Caco-2 (cell line): ENCODE measurements around the gene NECTIN1. TPM values are rescaled to one million over a fixed set of nuclear protein-coding genes. Genes with fewer than 3 reads are reported as not detected.

Experiments
- BruUV-seq: library from RNA; stranded (reverse); fragments of 400-500 nt; replicated peaks from 2 replicates; lab custom pipeline; 2021; lab: Mats Ljungman, UMichigan
- CTCF ChIA-PET: fragments of 300-600 bp; sonication (Branson Sonifier 250); formaldehyde crosslinking; loops from one replicate; lab custom pipeline; 2022; ENCODE audit warnings: antibody characterized with exemption; lab: Charles Lee
- POLR2A ChIA-PET: fragments of 300-600 bp; sonication (Branson Sonifier 250); formaldehyde crosslinking; loops from one replicate; lab custom pipeline; 2022; ENCODE audit warnings: antibody characterized with exemption; lab: Charles Lee
- DNase-seq, 2 experiments: peaks; one replicate each; pipeline versions ENCODE4 v3.0.0 to v3.0.0-alpha.2; 2020 to 2022
- H3K27me3 ChIP-seq: replicated peaks from 2 replicates; pipeline ENCODE4 v1.6.0; 2011; ENCODE audit warnings: low read length; ENCODE audit not compliant: control insufficient read depth, insufficient read depth
- H3K36me3 ChIP-seq: 2 replicates; pipeline ENCODE4 v1.5.1; 2011; ENCODE audit warnings: low read length; ENCODE audit not compliant: control insufficient read depth, insufficient read depth
- H3K4me1 ChIP-seq: fragments of 250-450 bp; sonication (Bioruptor Pico); 2 replicates; pipeline ENCODE4 v1.5.1; 2020; ENCODE audit warnings: mild to moderate bottlenecking
- H3K4me3 ChIP-seq: 2 replicates; pipeline ENCODE4 v1.5.1; 2011; ENCODE audit warnings: low read depth, mild to moderate bottlenecking, control low read depth, low read length
- H3K9me3 ChIP-seq: fragments of 250-450 bp; sonication (Bioruptor Pico); 2 replicates; pipeline ENCODE4 v1.5.1; 2020; ENCODE audit warnings: mild to moderate bottlenecking, moderate library complexity
- H3K27ac Mint-ChIP-seq: one replicate; pipeline ENCODE4 v1.8.0; 2022; ENCODE audit warnings: mixed read lengths; ENCODE audit not compliant: unreplicated experiment
- H3K27me3 Mint-ChIP-seq: one replicate; pipeline ENCODE4 v1.8.0; 2022; ENCODE audit warnings: mixed read lengths; ENCODE audit not compliant: insufficient read depth, unreplicated experiment
- H3K36me3 Mint-ChIP-seq: one replicate; pipeline ENCODE4 v1.8.0; 2022; ENCODE audit warnings: mild to moderate bottlenecking, mixed read lengths; ENCODE audit not compliant: insufficient read depth, unreplicated experiment
- H3K4me1 Mint-ChIP-seq: one replicate; pipeline ENCODE4 v1.8.0; 2022; ENCODE audit warnings: low read depth, mixed read lengths; ENCODE audit not compliant: unreplicated experiment
- H3K4me3 Mint-ChIP-seq: one replicate; pipeline ENCODE4 v1.8.0; 2022; ENCODE audit warnings: mild to moderate bottlenecking, moderate library complexity, mixed read lengths; ENCODE audit not compliant: unreplicated experiment
- H3K9me3 Mint-ChIP-seq: one replicate; pipeline ENCODE4 v1.8.0; 2022; ENCODE audit warnings: mixed read lengths; ENCODE audit not compliant: unreplicated experiment
- intact Hi-C: fragments of 100-400 bp; cut with micrococcal nuclease; formaldehyde crosslinking; loops from one replicate; pipeline ENCODE4 v1.10.0; 2022; ENCODE audit not compliant: unreplicated experiment
- total RNA-seq: library from RNA; stranded (reverse); gene quantifications from 2 replicates; pipeline ENCODE4 v1.2.3, GENCODE V29; 2022
- TF ChIP-seq, protein P1 (sequence below), 2 experiments: fragments of 200-600 bp in 1 of 2; IDR thresholded peaks; 1 replicate in 1 of 2; 2 replicates in 1 of 2; pipeline versions ENCODE4 v1.5.1 to v1.8.0; 2011 to 2022; ENCODE audit warnings: antibody characterized with exemption in 1 of 2, control low read depth in 1 of 2, inconsistent platforms in 1 of 2, low read depth in 1 of 2, low read length in 1 of 2, mild to moderate bottlenecking in 1 of 2, moderate library complexity in 1 of 2; ENCODE audit not compliant: insufficient read depth in 1 of 2, severe bottlenecking in 1 of 2, unreplicated experiment in 1 of 2

NECTIN1 gene
- total RNA-seq, 1 experiment from 2014 or later = 60.1 TPM

DNA sequence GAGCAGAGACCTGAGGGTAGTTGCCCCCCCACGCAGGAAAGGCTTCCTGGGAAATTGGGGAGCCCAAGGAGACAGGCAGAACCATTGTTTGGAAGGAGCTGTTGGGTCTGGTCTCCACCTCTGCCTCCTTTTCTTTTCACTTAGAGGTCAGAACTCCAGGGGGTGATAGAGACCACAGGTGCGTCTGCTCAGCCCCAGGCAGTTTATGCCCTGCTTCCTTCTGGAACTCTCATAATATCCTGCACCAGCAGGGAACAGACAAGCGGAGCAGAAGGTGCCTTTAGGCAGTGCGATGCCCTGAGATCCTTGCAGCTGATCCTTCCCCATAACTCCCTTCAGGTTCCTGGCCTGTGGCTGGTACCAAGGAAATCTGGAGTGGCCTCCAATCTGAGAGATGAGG is 120.2 kb downstream of the NECTIN1 start:
- Histone ChIP-seq H3K9me3 (no peaks in the 10 kb centered on the region), H3K4me1 (no peaks in the 10 kb centered on the region), H3K36me3 (no peaks in the 10 kb centered on the region), H3K27me3 (no peaks in the 10 kb centered on the region), H3K4me3 (no peak overlapping the region)
- ChIA-PET POLR2A (no interaction called here), CTCF (no interaction called here)
- intact Hi-C loops = no loop called here
- TF ChIP-seq, protein P1, sequence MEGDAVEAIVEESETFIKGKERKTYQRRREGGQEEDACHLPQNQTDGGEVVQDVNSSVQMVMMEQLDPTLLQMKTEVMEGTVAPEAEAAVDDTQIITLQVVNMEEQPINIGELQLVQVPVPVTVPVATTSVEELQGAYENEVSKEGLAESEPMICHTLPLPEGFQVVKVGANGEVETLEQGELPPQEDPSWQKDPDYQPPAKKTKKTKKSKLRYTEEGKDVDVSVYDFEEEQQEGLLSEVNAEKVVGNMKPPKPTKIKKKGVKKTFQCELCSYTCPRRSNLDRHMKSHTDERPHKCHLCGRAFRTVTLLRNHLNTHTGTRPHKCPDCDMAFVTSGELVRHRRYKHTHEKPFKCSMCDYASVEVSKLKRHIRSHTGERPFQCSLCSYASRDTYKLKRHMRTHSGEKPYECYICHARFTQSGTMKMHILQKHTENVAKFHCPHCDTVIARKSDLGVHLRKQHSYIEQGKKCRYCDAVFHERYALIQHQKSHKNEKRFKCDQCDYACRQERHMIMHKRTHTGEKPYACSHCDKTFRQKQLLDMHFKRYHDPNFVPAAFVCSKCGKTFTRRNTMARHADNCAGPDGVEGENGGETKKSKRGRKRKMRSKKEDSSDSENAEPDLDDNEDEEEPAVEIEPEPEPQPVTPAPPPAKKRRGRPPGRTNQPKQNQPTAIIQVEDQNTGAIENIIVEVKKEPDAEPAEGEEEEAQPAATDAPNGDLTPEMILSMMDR (IDR thresholded peaks at IDR 0.05; ENCODE audit: insufficient read depth in 1 of 2, low read depth in 1 of 2, low read length in 1 of 2, severe bottlenecking in 1 of 2, unreplicated experiment in 1 of 2) = peak; percentile 21 to 28
- Mint-ChIP-seq H3K4me1 (no peaks in the 10 kb centered on the region), H3K4me3 (no peak overlapping the region), H3K27ac (no peak overlapping the region), H3K36me3 (no peaks in the 10 kb centered on the region), H3K9me3 (no peaks in the 10 kb centered on the region), H3K27me3 (peaks cover 9% of the 10 kb centered on the region)
- peak in 1 of 2 experiments; percentile 26 for DNase-seq
- BruUV-seq = no TSS peak

- DNase-seq = no peak
- Mint-ChIP-seq H3K27ac (no peak overlapping the region), H3K9me3 (no peaks in the 10 kb centered on the region), H3K4me3 (no peak overlapping the region), H3K27me3 (peaks cover 9% of the 10 kb centered on the region), H3K36me3 (no peaks in the 10 kb centered on the region), H3K4me1 (no peaks in the 10 kb centered on the region)
- TF ChIP-seq, protein P1 (IDR thresholded peaks at IDR 0.05; ENCODE audit: insufficient read depth in 1 of 2, low read depth in 1 of 2, low read length in 1 of 2, severe bottlenecking in 1 of 2, unreplicated experiment in 1 of 2) = no peak
- intact Hi-C loops = no loop called here
- no TSS peak for BruUV-seq
- no peaks in the 10 kb centered on the region for H3K9me3 ChIP-seq
- no peaks in the 10 kb centered on the region for H3K36me3 ChIP-seq
- POLR2A ChIA-PET = no interaction called here
- H3K4me3 ChIP-seq = no peak overlapping the region
- CTCF ChIA-PET = no interaction called here
- no peaks in the 10 kb centered on the region for H3K4me1 ChIP-seq
- no peaks in the 10 kb centered on the region for H3K27me3 ChIP-seq
Measured at GRCh38 chr11:119608201-119608600, 120.8 kb downstream of the NECTIN1 start.

GRCh38 chr11:119607726-119608125 is 121.3 kb downstream of the NECTIN1 start:
- no TSS peak for BruUV-seq
- Mint-ChIP-seq H3K9me3 (no peaks in the 10 kb centered on the region), H3K27me3 (peaks cover 9% of the 10 kb centered on the region), H3K36me3 (no peaks in the 10 kb centered on the region), H3K4me3 (no peak overlapping the region), H3K27ac (no peak overlapping the region), H3K4me1 (no peaks in the 10 kb centered on the region)
- Histone ChIP-seq H3K9me3 (no peaks in the 10 kb centered on the region), H3K4me1 (no peaks in the 10 kb centered on the region), H3K27me3 (no peaks in the 10 kb centered on the region), H3K4me3 (no peak overlapping the region), H3K36me3 (no peaks in the 10 kb centered on the region)
- DNase-seq = no peak
- ChIA-PET CTCF (no interaction called here), POLR2A (interaction anchor here (0.7 kb wide), 2 partner anchors 17 to 46 kb away, joined by 3 to 6 read pairs; no protein-coding TSS in a partner anchor)
- intact Hi-C loops = no loop called here
- TF ChIP-seq, protein P1 (IDR thresholded peaks at IDR 0.05; ENCODE audit: insufficient read depth in 1 of 2, low read depth in 1 of 2, low read length in 1 of 2, severe bottlenecking in 1 of 2, unreplicated experiment in 1 of 2) = no peak
